Central memory CD8-positive, alpha-beta T cell (primary cell): ENCODE data around the gene ZNF774.
"Not testable (repeated sequence)": the region's sequence is repeated elsewhere in the genome, so short reads cannot be mapped to it uniquely, and the experiment has no call there.

Source experiments
- ATAC-seq: fragments of 150-1000 bp; cut with Tn5 transposase; replicated peaks from 2 replicates; pipeline ENCODE4 v1.10.0; 2022; ENCODE audit warnings: mild to moderate bottlenecking, moderate FRiP score, moderate number of reproducible peaks; ENCODE audit not compliant: poor library complexity, severe bottlenecking; ENCODE audit errors: extremely low read depth
- DNase-seq, 2 donors: peaks; one replicate each; pipeline ENCODE4 v3.0.0; 2021; ENCODE audit warnings: low spot score in 2 of 2
- H3K27ac Mint-ChIP-seq: one replicate; pipeline ENCODE4 v1.8.0; 2022; ENCODE audit warnings: low read depth, mild to moderate bottlenecking, moderate library complexity, mixed read lengths
- H3K27me3 Mint-ChIP-seq: one replicate; pipeline ENCODE4 v1.8.0; 2022; ENCODE audit warnings: mixed read lengths
- H3K36me3 Mint-ChIP-seq: one replicate; pipeline ENCODE4 v1.8.0; 2022; ENCODE audit warnings: mild to moderate bottlenecking, moderate library complexity, mixed read lengths; ENCODE audit not compliant: insufficient read depth
- H3K4me1 Mint-ChIP-seq: one replicate; pipeline ENCODE4 v1.8.0; 2022; ENCODE audit warnings: mixed read lengths
- H3K4me3 Mint-ChIP-seq: one replicate; pipeline ENCODE4 v1.8.0; 2022; ENCODE audit warnings: mild to moderate bottlenecking, moderate library complexity, mixed read lengths
- H3K9me3 Mint-ChIP-seq: one replicate; pipeline ENCODE4 v1.8.0; 2022; ENCODE audit warnings: mixed read lengths

Gene ZNF774

GRCh38 chr15:90325726-90326125, 26.4 kb upstream of the ZNF774 start:
- no peak overlapping the region for H3K4me3 Mint-ChIP-seq
- no peak overlapping the region for H3K27ac Mint-ChIP-seq
- DNase-seq = no peak
- no peak for ATAC-seq
- no peaks in the 10 kb centered on the region for H3K36me3 Mint-ChIP-seq
- no peaks in the 10 kb centered on the region for H3K4me1 Mint-ChIP-seq
- H3K9me3 Mint-ChIP-seq = no peaks in the 10 kb centered on the region
- H3K27me3 Mint-ChIP-seq = no peaks in the 10 kb centered on the region

GRCh38 chr15:90326441-90326840, 25.6 kb upstream of the ZNF774 start:
- Mint-ChIP-seq H3K27ac (no peak overlapping the region), H3K27me3 (no peaks in the 10 kb centered on the region), H3K9me3 (no peaks in the 10 kb centered on the region), H3K4me1 (no peaks in the 10 kb centered on the region), H3K36me3 (no peaks in the 10 kb centered on the region), H3K4me3 (no peak overlapping the region)
- no peak for DNase-seq
- ATAC-seq = no peak

GRCh38 chr15:90327311-90327710, 24.8 kb upstream of the ZNF774 start:
- no peak for ATAC-seq
- Mint-ChIP-seq H3K4me1 (no peaks in the 10 kb centered on the region), H3K9me3 (no peaks in the 10 kb centered on the region), H3K36me3 (no peaks in the 10 kb centered on the region), H3K4me3 (no peak overlapping the region), H3K27me3 (no peaks in the 10 kb centered on the region), H3K27ac (no peak overlapping the region)
- DNase-seq = no peak

- no peak overlapping the region for H3K27ac Mint-ChIP-seq
- H3K4me1 Mint-ChIP-seq = no peaks in the 10 kb centered on the region
- H3K27me3 Mint-ChIP-seq = no peaks in the 10 kb centered on the region
- no peak overlapping the region for H3K4me3 Mint-ChIP-seq
- H3K9me3 Mint-ChIP-seq = no peaks in the 10 kb centered on the region
- ATAC-seq = no peak
- no peaks in the 10 kb centered on the region for H3K36me3 Mint-ChIP-seq
- no peak for DNase-seq
Measured at GRCh38 chr15:90334304-90334731, 17.8 kb upstream of the ZNF774 start.

DNA sequence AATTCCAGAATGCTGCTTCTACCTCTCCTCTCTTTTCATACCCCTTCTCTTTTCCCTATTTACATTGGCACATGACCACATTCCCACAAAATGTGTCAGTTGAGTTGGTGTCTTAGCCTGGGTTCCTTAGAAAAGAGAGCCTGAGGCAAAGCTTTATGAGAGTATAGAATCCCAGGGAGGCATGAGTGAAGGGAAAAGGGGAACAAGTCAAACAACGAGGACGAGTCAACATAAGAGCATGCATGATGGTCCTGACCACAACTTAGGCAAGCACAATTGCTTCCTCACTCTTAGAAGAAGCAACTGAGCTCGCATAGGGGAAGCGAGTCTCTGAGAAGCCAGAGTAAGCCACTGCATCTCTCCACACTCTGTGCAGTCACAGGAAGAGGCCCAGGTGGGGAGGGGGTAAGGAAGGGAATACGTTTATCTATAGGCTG, 15.4 kb upstream of the ZNF774 start:
- no peaks in the 10 kb centered on the region for H3K9me3 Mint-ChIP-seq
- no peak overlapping the region for H3K4me3 Mint-ChIP-seq
- ATAC-seq (no peak), DNase-seq (no peak)
- H3K27me3 Mint-ChIP-seq = no peaks in the 10 kb centered on the region
- H3K27ac Mint-ChIP-seq = no peak overlapping the region
- H3K4me1 Mint-ChIP-seq = no peaks in the 10 kb centered on the region
- H3K36me3 Mint-ChIP-seq = no peaks in the 10 kb centered on the region

GRCh38 chr15:90337256-90337655, 14.8 kb upstream of the ZNF774 start:
- Mint-ChIP-seq H3K36me3 (no peaks in the 10 kb centered on the region), H3K4me1 (no peaks in the 10 kb centered on the region), H3K27ac (no peak overlapping the region), H3K27me3 (no peaks in the 10 kb centered on the region), H3K9me3 (no peaks in the 10 kb centered on the region), H3K4me3 (no peak overlapping the region)
- no peak for ATAC-seq
- DNase-seq = no peak

DNA sequence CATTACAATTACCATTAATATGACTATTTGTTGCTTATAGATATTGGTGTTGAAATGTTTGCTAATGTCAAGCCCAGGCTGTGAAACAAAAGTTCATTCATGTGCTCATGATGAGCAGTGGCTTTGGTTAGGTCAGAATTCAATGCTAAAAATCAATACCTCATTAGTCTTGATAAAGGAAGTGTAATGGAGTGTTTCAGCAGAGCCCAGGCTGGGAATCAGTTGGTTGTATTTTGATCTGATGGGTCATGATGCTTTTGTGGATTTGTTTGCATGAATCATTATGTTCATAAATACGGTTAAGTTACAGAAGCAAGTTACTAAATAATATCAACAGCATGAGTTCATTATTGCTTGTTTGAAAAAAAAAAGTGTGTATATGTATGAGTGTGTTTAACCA, 13.6 kb upstream of the ZNF774 start:
- H3K27ac Mint-ChIP-seq = no peak overlapping the region
- H3K36me3 Mint-ChIP-seq = no peaks in the 10 kb centered on the region
- no peaks in the 10 kb centered on the region for H3K27me3 Mint-ChIP-seq
- H3K4me1 Mint-ChIP-seq = no peaks in the 10 kb centered on the region
- DNase-seq (no peak), ATAC-seq (no peak)
- H3K4me3 Mint-ChIP-seq = no peak overlapping the region
- H3K9me3 Mint-ChIP-seq = no peaks in the 10 kb centered on the region

- Mint-ChIP-seq H3K27ac (no peak overlapping the region), H3K36me3 (no peaks in the 10 kb centered on the region), H3K4me1 (no peaks in the 10 kb centered on the region), H3K27me3 (no peaks in the 10 kb centered on the region), H3K4me3 (no peak overlapping the region), H3K9me3 (no peaks in the 10 kb centered on the region)
- ATAC-seq = no peak
- DNase-seq = no peak
Measured at GRCh38 chr15:90340345-90340744, 11.7 kb upstream of the ZNF774 start.

DNA sequence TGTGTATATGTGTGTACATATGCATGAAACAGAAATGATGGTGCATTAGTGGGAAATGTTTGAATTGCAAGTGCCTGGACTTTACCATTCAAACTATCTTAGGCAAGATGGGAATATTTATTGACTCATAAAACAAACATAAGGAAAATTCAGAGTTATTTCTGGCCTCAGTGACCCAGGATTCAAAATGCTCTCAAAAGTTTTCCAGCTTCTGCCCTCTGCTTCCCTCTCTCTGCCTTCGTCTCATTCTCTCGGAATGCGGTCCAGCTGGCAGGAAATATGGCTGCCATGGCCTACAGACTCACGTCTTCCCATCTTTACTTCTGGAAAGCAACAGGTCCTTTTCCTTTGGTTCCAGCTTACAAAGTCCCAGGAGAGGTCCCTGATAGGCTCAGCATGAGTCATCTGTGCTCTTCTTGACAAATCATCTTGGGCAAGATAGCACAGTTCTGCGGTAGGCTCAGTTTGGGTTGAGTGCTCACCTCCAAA, 8.7 kb upstream of the ZNF774 start:
- no peaks in the 10 kb centered on the region for H3K36me3 Mint-ChIP-seq
- no peaks in the 10 kb centered on the region for H3K9me3 Mint-ChIP-seq
- DNase-seq (no peak), ATAC-seq (no peak)
- no peaks in the 10 kb centered on the region for H3K4me1 Mint-ChIP-seq
- H3K27ac Mint-ChIP-seq = no peak overlapping the region
- H3K27me3 Mint-ChIP-seq = no peaks in the 10 kb centered on the region
- H3K4me3 Mint-ChIP-seq = no peak overlapping the region

GRCh38 chr15:90344662-90345061, 7.4 kb upstream of the ZNF774 start:
- peaks cover under 1% of the 10 kb centered on the region for H3K4me1 Mint-ChIP-seq
- H3K4me3 Mint-ChIP-seq = no peak overlapping the region
- H3K27me3 Mint-ChIP-seq = no peaks in the 10 kb centered on the region
- no peaks in the 10 kb centered on the region for H3K36me3 Mint-ChIP-seq
- ATAC-seq (no peak), DNase-seq (no peak)
- no peak overlapping the region for H3K27ac Mint-ChIP-seq
- H3K9me3 Mint-ChIP-seq = no peaks in the 10 kb centered on the region

DNA sequence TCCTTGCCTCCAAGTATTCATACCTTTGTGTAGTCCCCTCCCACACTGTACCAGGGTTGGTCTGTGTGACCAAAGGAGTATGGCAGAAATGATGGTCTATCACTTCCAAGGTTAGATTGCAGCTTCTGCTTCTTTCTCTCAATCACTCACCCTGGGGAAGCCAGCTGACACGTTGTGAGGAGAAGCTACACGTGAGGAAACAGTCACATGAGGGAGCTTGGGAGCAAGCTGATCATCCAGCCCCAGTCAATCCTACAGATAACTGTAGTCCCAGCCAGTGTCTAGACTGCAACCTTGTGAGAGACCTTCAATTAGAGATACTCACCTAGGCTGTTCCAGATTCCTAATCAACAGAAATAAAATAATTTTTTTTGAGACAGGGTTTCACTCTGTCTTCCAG, 6.2 kb upstream of the ZNF774 start:
- DNase-seq (no peak), ATAC-seq (no peak)
- Mint-ChIP-seq H3K4me3 (no peak overlapping the region), H3K27ac (no peak overlapping the region), H3K4me1 (peaks cover 8% of the 10 kb centered on the region), H3K36me3 (no peaks in the 10 kb centered on the region), H3K9me3 (no peaks in the 10 kb centered on the region), H3K27me3 (no peaks in the 10 kb centered on the region)

DNA sequence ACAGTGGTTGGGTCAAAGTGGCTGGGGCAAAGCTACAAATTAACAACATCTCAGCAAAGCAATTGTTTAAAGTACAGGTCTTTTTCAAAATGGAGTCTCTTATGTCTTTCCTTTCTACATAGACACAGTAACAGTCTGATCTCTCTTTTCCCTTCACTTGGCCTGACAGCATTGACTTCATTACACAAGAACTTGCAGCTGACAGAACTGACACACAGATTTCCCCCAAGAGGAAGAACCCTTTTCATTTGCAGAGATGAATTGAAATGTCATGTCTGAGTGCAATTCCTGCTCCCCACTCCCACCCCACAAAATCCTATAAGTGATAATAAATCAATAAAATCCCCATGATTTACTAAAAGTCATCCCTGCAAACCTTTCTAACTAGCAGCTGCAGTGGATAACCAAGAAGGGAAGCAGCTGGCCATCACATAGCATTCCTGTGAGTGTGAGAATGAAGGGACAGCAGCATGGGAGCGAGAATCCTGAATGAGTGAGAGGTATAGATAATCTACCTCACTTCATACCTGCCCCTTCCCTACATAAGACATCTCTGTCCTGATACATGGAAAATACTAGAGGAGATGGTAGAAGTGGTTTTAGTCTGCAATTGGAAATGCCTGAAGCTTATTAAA, 4.5 kb upstream of the ZNF774 start:
- H3K27me3 Mint-ChIP-seq, H3K9me3 Mint-ChIP-seq, H3K36me3 Mint-ChIP-seq, H3K4me3 Mint-ChIP-seq, H3K27ac Mint-ChIP-seq, ATAC-seq, DNase-seq: not testable (repeated sequence)
- peaks cover 19% of the 10 kb centered on the region for H3K4me1 Mint-ChIP-seq

GRCh38 chr15:90348456-90348855, 3.6 kb upstream of the ZNF774 start:
- DNase-seq (no peak), ATAC-seq (no peak)
- Mint-ChIP-seq H3K4me1 (peaks cover 20% of the 10 kb centered on the region), H3K27ac (no peak overlapping the region), H3K36me3 (peaks cover 4% of the 10 kb centered on the region), H3K9me3 (no peaks in the 10 kb centered on the region), H3K4me3 (no peak overlapping the region), H3K27me3 (no peaks in the 10 kb centered on the region)
